Measurements from ENCODE around the gene AK8.

AK8 gene

GRCh38 chr9:132879457-132880323 is 1.6 kb upstream of the AK8 start:
- no peaks in the 10 kb centered on the region for H3K79me2 ChIP-seq (ENCODE audit: insufficient read depth, low read depth)
- no peak overlapping the region for H3K4me2 ChIP-seq
- no peak overlapping the region for H2AFZ ChIP-seq (ENCODE audit: low read depth)
- no peaks in the 10 kb centered on the region for H3K4me1 ChIP-seq (ENCODE audit: low read depth, poor library complexity, severe bottlenecking)
- no peaks in the 10 kb centered on the region for H4K20me1 ChIP-seq (ENCODE audit: insufficient read depth)
- no peak overlapping the region for H3K27ac ChIP-seq
- no peak for TF ChIP-seq CTCF (conservative IDR thresholded peaks at IDR 0.05; ENCODE audit: low read depth, low read length)
- no peak overlapping the region for H3K4me3 ChIP-seq (IDR thresholded peaks at IDR 0.05; ENCODE audit: insufficient read depth, low read depth, low read length)
- H3K27me3 ChIP-seq (ENCODE audit: insufficient read depth, low read depth), result peaks cover 9% of the 10 kb centered on the region
- no peak overlapping the region for H3K9ac ChIP-seq
- H3K36me3 ChIP-seq (ENCODE audit: insufficient read depth), result no peaks in the 10 kb centered on the region

GRCh38 chr9:132878695-132879456 is 792 bp upstream of the AK8 start, which contains the start of gene SPACA9:
SPACA9 (plus strand) TSS chr9:132878898; CDS start chr9:132883948, 5,050 bp downstream.
- Histone ChIP-seq H3K79me2 (ENCODE audit: insufficient read depth, low read depth) (no peaks in the 10 kb centered on the region), H3K27me3 (ENCODE audit: insufficient read depth, low read depth) (peaks cover 15% of the 10 kb centered on the region), H3K9ac (peak within 1 kb of the TSS; percentile 86), H3K27ac (peak within 1 kb of the TSS; percentile 44; the same call in 1 of the 2 replicates), H2AFZ (ENCODE audit: low read depth) (peak within 1 kb of the TSS; percentile 100), H3K4me2 (peak within 1 kb of the TSS; percentile 91), H4K20me1 (ENCODE audit: insufficient read depth) (no peaks in the 10 kb centered on the region), H3K36me3 (ENCODE audit: insufficient read depth) (no peaks in the 10 kb centered on the region), H3K4me1 (ENCODE audit: low read depth, poor library complexity, severe bottlenecking) (no peaks in the 10 kb centered on the region), H3K4me3 (IDR thresholded peaks at IDR 0.05; ENCODE audit: insufficient read depth, low read depth, low read length) (peak within 1 kb of the TSS; percentile 48)
- no peak for TF ChIP-seq CTCF (conservative IDR thresholded peaks at IDR 0.05; ENCODE audit: low read depth, low read length)

GRCh38 chr9:132877458-132877823 is 643 bp downstream of the AK8 start:
- Histone ChIP-seq H3K4me1 (ENCODE audit: low read depth, poor library complexity, severe bottlenecking) (no peaks in the 10 kb centered on the region), H4K20me1 (ENCODE audit: insufficient read depth) (no peaks in the 10 kb centered on the region), H2AFZ (ENCODE audit: low read depth) (peak overlapping the region; percentile 100), H3K27me3 (ENCODE audit: insufficient read depth, low read depth) (peaks cover 22% of the 10 kb centered on the region), H3K79me2 (ENCODE audit: insufficient read depth, low read depth) (no peaks in the 10 kb centered on the region), H3K27ac (no peak overlapping the region), H3K4me3 (IDR thresholded peaks at IDR 0.05; ENCODE audit: insufficient read depth, low read depth, low read length) (no peak overlapping the region), H3K36me3 (ENCODE audit: insufficient read depth) (no peaks in the 10 kb centered on the region), H3K9ac (no peak overlapping the region), H3K4me2 (peak overlapping the region; percentile 51)
- no peak for TF ChIP-seq CTCF (conservative IDR thresholded peaks at IDR 0.05; ENCODE audit: low read depth, low read length)

- H3K27ac ChIP-seq, result no peak overlapping the region
- no peaks in the 10 kb centered on the region for H3K79me2 ChIP-seq (ENCODE audit: insufficient read depth, low read depth)
- no peak overlapping the region for H3K9ac ChIP-seq
- H4K20me1 ChIP-seq (ENCODE audit: insufficient read depth), result no peaks in the 10 kb centered on the region
- H3K27me3 ChIP-seq (ENCODE audit: insufficient read depth, low read depth), result peaks cover 28% of the 10 kb centered on the region
- TF ChIP-seq CTCF (conservative IDR thresholded peaks at IDR 0.05; ENCODE audit: low read depth, low read length), result no peak
- H3K4me2 ChIP-seq, result no peak overlapping the region
- H2AFZ ChIP-seq (ENCODE audit: low read depth), result no peak overlapping the region; the same call in 1 of the 2 replicates
- H3K4me3 ChIP-seq (IDR thresholded peaks at IDR 0.05; ENCODE audit: insufficient read depth, low read depth, low read length), result no peak overlapping the region
- H3K4me1 ChIP-seq (ENCODE audit: low read depth, poor library complexity, severe bottlenecking), result no peaks in the 10 kb centered on the region
- no peaks in the 10 kb centered on the region for H3K36me3 ChIP-seq (ENCODE audit: insufficient read depth)
Measured at GRCh38 chr9:132876849-132877248, 1.2 kb downstream of the AK8 start.
